Pancreas (tissue), 10 donors: ENCODE measurements around the gene PYY. TPM values are rescaled to one million over a fixed set of nuclear protein-coding genes. Genes with fewer than 3 reads are reported as not detected.

Experiments
- ATAC-seq, 4 donors: fragments of 200-7000 bp; cut with Tn5 transposase; one replicate each; pipeline versions ENCODE4 v1.8.0 to v1.9.1; 2020; ENCODE audit warnings: mild to moderate bottlenecking in 4 of 4, moderate library complexity in 4 of 4
- DNase-seq, 6 donors: peaks; one replicate each; pipeline ENCODE4 v3.0.0-alpha.2; 2020
- FAIRE-seq: peaks from 2 replicates; lab custom pipeline; 2012; peaks lifted over from hg19 to GRCh38; lab: Jason Lieb, UNC
- H3K27ac ChIP-seq, 4 donors: fragments of 200-600 bp; sonication (generic); 1 replicate in 3 of 4; 2 replicates in 1 of 4; pipeline versions ENCODE4 v1.5.0 to v1.8.0; 2020
- H3K27me3 ChIP-seq, 4 donors: fragments of 200-600 bp; one replicate each; pipeline ENCODE4 v1.8.0; 2021
- H3K36me3 ChIP-seq, 3 donors: fragments of 200-600 bp; sonication (generic) in 1 of 3; one replicate each; pipeline versions ENCODE4 v1.5.0 to v1.8.0; 2020 to 2021
- H3K4me1 ChIP-seq, 3 donors: fragments of 200-600 bp; one replicate each; pipeline ENCODE4 v1.8.0; 2021
- H3K4me3 ChIP-seq, 4 donors: fragments of 200-600 bp; sonication (generic) in 2 of 4; one replicate each; pipeline versions ENCODE4 v1.5.0 to v1.8.0; 2020 to 2021
- H3K9me3 ChIP-seq, 4 donors: fragments of 200-600 bp; one replicate each; pipeline ENCODE4 v1.8.0; 2021
- CTCF ChIP-seq, 4 donors: fragments of 200-600 bp; sonication (generic) in 3 of 4; IDR thresholded peaks; one replicate each; pipeline versions ENCODE4 v1.5.0 to v1.8.0; 2021; ENCODE audit warnings: antibody characterized with exemption in 4 of 4
- WGBS, 2 donors: extraction: QIAGEN DNeasy Blood & Tissue Kit; methylation state at CpG; one replicate each; pipeline ENCODE4 v1.1.7; 2013; 5-methylcytosine and 5-hydroxymethylcytosine counted together
- intact Hi-C, 3 donors: fragments of 100-400 bp; cut with DNase I; formaldehyde crosslinking; loops; one replicate each; pipeline versions ENCODE4 v1.11.1 to v1.14.2; 2022
- polyA plus RNA-seq, 2 donors: library from polyadenylated mRNA; stranded (reverse); fragments of 200-250 nt; gene quantifications; one replicate each; pipeline ENCODE4 v1.2.3, GENCODE V29; 2013
- total RNA-seq, 6 donors: library from RNA; stranded (reverse); fragmentation: NEBNext Ultra II Directional in 4 of 6; extraction: Animal tissue kit (Norgen Biotek cat#: 25700) in 4 of 6; gene quantifications; one replicate each; pipeline versions ENCODE4 v1.2.1 to v1.2.4, GENCODE V29; 2021 to 2023
- donor health status: healthy with polysubstance abuse.
- donor health status: DM: no; HTN: no; CAD: no; lungs with moderate emphysema.
- donor health status: DM: no; HTN: no; CAD: no.
- donor health status: control.
- donor health status: control.
- donor health status: Bipolar disorder and iron deficiency.
- donor health status: DM: yes; HTN: yes; CAD: no.
- donor health status: DM: no; HTN: no; CAD: no.
- donor health status: DM: no; HTN: no; CAD: no.
- donor health status: DM: yes; HTN: yes; CAD: no.

The PYY gene
- total and polyA plus RNA-seq, 8 donors = 0.35 to 1.1 (median 0.57) TPM; not detected in 4

- FAIRE-seq (no peak), ATAC-seq (no peak), DNase-seq (no peak)
- TF ChIP-seq CTCF (IDR thresholded peaks at IDR 0.05) = no peak
- no peaks in the 10 kb centered on the region for H3K36me3 ChIP-seq
- H3K9me3 ChIP-seq = no peaks in the 10 kb centered on the region
- intact Hi-C loops = no loop called here
- 57 to 69% methylated on average over 4 of the region's 4 CpGs for WGBS, 2 donors
- no peak overlapping the region for H3K4me3 ChIP-seq
- H3K27me3 ChIP-seq = peaks cover 0 to 22% (median 2%) of the 10 kb centered on the region in 4 donors
- H3K27ac ChIP-seq = no peak overlapping the region
- H3K4me1 ChIP-seq = no peaks in the 10 kb centered on the region
These were observed 2.0 kb downstream of the PYY start for GRCh38 chr17:43951750-43952149.

DNA sequence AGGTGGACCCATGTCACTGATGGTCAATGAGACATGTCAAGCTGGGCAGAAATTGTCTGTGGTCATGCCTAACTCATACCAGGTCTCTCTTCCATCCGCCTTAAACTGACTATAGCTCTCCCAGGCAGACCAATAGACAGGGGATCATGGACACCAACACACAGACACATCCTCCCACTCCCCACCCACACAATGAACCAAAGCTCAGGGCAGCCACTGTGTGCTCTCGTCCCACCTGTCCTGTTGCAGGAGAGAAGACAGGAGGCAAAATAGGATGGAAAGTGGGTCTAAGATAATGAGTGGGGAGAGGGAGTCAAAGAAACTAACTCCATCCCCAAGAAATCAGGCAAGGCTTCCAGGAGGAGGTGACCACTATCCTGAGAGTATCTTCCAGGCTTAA is 3.2 kb downstream of the PYY start:
- H3K27ac ChIP-seq = no peak overlapping the region
- no peaks in the 10 kb centered on the region for H3K4me1 ChIP-seq
- no peaks in the 10 kb centered on the region for H3K9me3 ChIP-seq
- intact Hi-C loops = no loop called here
- H3K4me3 ChIP-seq = no peak overlapping the region
- H3K36me3 ChIP-seq = no peaks in the 10 kb centered on the region
- no peak for FAIRE-seq
- ATAC-seq = no peak
- TF ChIP-seq CTCF (IDR thresholded peaks at IDR 0.05) = no peak
- DNase-seq = no peak
- H3K27me3 ChIP-seq = peaks cover 0 to 22% (median 2%) of the 10 kb centered on the region in 4 donors
- 63 to 73% methylated on average over 2 of the region's 2 CpGs for WGBS, 2 donors

GRCh38 chr17:43949781-43950180 is 4.0 kb downstream of the PYY start:
- Histone ChIP-seq H3K36me3 (no peaks in the 10 kb centered on the region), H3K27ac (no peak overlapping the region), H3K4me3 (no peak overlapping the region), H3K4me1 (no peaks in the 10 kb centered on the region), H3K9me3 (no peaks in the 10 kb centered on the region), H3K27me3 (peaks cover 0 to 22% (median 2%) of the 10 kb centered on the region in 4 donors)
- no peak for DNase-seq
- no peak for FAIRE-seq
- intact Hi-C loops = loop anchor here in 2 of 3 donors (10.0 kb wide), 2 partner anchors 45 to 215 kb away; no protein-coding TSS in a partner anchor
- TF ChIP-seq CTCF (IDR thresholded peaks at IDR 0.05) = no peak
- no peak for ATAC-seq
- WGBS, 2 donors = 53 to 64% methylated on average over 4 of the region's 4 CpGs

DNA sequence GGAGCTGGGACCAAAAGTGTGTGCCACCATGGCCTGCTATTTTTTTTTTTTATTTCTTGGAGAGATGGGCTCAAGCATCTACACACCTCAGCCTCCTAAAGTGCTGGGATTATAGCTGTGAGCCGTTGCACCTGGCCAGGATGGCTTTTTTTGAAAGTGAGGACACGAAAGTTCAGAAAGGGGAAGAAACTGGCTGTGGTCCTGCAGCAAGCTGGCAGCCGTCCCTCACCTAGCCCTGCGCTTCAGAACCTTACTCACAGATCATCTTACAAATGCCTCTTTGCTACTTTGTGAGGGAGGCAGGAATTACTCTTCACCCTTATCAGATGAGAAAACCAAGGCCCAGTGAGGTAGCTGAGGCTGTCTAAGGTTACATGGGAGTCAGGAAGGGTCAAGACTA is 7.0 kb downstream of the PYY start:
- DNase-seq = no peak
- Histone ChIP-seq H3K9me3 (no peaks in the 10 kb centered on the region), H3K4me1 (no peaks in the 10 kb centered on the region), H3K27ac (no peak overlapping the region), H3K27me3 (peaks cover 0 to 7% (median 0%) of the 10 kb centered on the region in 4 donors), H3K36me3 (no peaks in the 10 kb centered on the region), H3K4me3 (no peak overlapping the region)
- WGBS, 2 donors = 65 to 67% methylated on average over 4 of the region's 4 CpGs
- FAIRE-seq = no peak
- ATAC-seq = no peak
- intact Hi-C loops = loop anchor here in 2 of 3 donors (10.0 kb wide), 2 partner anchors 48 to 218 kb away; no protein-coding TSS in a partner anchor
- no peak for TF ChIP-seq CTCF (IDR thresholded peaks at IDR 0.05)

DNA sequence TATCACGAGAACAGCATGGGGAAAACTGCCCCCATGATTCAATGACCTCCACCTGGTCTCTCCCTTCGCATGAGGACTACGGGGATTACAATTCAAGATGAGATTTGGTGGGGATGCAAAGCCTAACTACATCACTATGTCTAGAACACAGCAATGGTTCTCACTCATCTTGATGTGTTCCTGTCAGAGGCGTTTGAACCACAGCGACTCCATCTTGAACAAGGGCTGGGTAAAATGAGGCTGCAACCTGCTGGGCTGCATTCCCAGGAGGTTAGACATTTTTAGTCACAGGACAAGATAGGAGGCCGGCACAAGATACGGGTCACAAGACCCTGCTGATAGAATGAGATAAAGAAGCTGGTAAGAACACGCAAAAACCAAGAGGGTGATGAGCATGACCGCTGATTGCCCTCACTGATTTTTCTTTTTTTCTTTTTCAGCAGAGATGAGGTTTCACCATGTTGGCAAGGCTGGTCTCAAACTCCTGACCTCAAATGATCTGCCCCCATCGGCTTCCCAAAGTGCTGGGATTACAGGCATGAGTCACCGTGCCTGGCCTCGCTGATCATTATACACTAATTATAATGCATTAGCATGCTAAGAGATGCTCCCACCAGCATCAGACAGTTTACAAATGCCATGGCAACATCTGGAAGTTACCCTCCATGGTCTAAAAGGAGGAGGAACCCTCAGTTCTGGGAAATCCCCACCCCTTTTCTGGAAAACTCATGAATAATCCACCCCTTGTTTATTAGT is 8.5 kb downstream of the PYY start:
- no peak overlapping the region for H3K27ac ChIP-seq
- no peaks in the 10 kb centered on the region for H3K4me1 ChIP-seq
- no peak for ATAC-seq
- 73 to 79% methylated on average over 12 of the region's 12 CpGs for WGBS, 2 donors
- DNase-seq = no peak
- intact Hi-C loops = loop anchor here in 2 of 3 donors (10.0 kb wide), 2 partner anchors 50 to 220 kb away; no protein-coding TSS in a partner anchor
- no peak for FAIRE-seq
- H3K4me3 ChIP-seq = no peak overlapping the region
- H3K36me3 ChIP-seq = no peaks in the 10 kb centered on the region
- TF ChIP-seq CTCF (IDR thresholded peaks at IDR 0.05) = no peak
- H3K27me3 ChIP-seq = no peaks in the 10 kb centered on the region
- no peaks in the 10 kb centered on the region for H3K9me3 ChIP-seq
